HG02571 (cell line): ENCODE data around the gene FOXI1.
"Not testable (repeated sequence)": the region's sequence is repeated elsewhere in the genome, so short reads cannot be mapped to it uniquely, and the experiment has no call there.

Source experiments
- ATAC-seq: cut with Tn5 transposase; IDR thresholded peaks from one replicate; pipeline ENCODE4 v1.9.1; 2021; ENCODE audit warnings: mild to moderate bottlenecking, moderate library complexity; ENCODE audit not compliant: unreplicated experiment

FOXI1 gene

DNA sequence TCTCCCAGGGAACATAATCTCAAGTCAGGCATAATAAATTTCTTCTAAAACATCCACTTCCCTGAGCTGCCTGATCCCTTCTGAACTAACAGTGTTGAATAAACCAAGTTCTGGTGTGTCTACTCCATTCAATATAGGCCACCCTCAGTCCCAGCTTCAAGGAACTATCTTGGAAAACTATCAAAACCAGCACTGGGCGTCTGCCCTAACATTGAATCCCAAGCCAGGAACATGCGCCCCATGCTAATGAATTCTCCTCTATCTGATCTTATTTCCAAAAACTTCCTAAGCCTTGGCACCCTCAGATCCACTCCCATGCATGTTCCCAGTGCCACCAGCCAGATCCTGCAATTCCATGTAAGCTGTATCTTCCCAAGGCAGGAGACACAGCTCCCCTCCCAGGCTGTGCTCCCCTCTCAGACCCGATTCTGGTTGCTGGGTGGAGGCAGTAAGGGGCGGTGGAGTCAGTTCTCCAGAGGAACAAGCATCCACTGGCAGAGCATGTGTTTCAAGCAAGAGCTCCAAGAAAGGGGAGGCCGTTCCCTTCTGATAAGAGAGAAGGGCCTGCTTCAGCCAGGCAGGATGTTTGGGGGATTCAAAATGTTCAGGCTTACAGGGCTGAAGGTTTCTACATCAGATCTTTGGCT is 13.1 kb upstream of the FOXI1 start:
- no peak for ATAC-seq

DNA sequence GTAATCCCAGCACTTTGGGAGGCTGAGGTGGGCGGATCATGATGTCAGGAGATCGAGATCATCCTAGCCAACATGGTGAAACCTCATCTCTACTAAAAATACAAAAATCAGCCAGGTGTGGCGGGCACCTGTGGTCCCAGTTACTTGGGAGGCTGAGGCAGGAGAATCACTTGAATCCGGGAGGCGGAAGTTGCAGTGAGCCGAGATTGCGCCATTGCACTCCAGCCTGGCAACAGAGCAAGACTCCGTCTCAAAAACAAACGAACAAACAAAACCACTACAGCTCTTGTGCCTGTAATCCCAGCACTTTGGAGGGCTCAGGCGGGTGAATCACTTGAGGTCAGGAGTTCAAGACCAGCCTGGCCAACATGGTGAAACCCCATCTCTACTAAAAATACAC is 11.4 kb upstream of the FOXI1 start:
- ATAC-seq = not testable (repeated sequence)

DNA sequence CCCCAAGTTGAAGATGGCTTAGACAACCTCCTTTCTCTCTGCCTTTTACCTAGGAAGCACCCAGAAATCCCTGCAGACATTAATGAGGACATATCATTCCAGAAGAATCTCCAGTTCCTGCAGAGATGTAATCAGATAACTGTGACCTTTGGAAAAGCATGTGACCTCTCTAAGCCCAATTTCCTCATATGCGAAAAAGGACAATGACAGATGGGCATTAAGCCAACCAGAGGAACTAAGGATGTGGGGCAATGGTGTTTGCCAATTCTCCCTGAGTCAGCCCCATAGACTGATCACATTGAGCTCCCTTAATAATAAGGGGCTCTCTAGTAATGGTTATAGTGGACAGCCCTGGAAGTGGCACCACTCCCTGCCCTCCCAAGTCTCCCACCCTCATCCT is 10.1 kb upstream of the FOXI1 start:
- ATAC-seq = no peak

DNA sequence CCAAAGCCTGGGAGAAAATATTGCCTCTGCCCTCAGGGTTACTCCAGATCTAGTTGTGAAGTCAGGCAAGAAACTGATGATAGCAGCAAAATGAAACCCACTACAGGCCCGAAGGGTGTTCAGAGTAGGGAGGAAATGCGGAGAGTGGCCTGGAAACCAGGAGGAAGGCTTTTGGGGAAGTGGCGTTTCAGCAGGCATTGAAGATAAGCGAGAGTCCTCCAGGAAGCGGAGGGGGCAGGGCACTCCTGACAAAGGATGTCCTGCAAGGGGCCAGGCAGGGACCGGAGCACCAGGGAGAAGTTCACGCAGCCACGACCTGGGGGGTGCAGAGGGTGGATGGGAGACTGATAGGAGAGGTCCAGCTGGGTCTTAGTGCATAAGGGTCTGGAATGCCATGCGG is 7.8 kb upstream of the FOXI1 start:
- ATAC-seq = no peak

DNA sequence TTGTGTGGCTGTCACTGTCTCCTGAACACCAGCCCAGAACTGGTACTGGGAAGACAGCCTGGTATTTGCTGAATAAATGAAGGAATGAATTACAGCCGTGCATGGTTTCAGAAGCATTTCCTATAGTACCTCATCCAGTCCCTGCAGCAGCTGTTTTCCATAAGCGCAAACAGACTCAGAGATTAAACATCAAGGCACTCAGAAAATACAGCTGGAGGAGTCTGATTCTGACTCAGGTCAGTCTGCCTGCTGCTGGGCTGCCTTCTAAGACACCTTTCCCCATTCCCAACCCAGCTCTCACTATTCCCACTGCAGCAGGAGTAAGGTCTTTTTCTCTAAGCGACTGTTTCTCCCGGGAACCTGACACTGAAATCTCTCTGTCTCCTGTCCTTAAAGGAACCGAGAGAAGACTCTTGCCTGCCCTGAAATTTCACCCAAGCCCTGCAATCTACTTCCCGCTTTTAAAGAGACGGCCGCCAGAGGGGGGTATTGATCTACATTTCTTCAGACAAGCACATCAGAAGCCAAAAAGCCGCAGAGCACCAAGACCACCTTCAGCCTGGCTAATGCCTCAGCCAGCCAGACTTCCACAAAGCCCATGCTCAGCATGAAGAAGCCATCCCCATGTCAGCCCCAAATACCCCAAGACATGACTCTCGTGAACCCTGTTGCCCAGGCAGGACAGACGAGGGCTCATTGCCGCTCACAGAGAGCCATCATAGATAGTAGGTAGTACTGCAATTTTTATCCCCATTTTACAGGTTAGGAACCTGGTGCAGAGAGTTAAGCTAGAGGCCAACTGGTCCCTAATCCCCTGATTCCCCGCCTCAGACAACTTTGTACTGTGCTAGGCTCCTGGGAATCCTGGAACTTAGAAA is 5.4 kb upstream of the FOXI1 start:
- no peak for ATAC-seq

DNA sequence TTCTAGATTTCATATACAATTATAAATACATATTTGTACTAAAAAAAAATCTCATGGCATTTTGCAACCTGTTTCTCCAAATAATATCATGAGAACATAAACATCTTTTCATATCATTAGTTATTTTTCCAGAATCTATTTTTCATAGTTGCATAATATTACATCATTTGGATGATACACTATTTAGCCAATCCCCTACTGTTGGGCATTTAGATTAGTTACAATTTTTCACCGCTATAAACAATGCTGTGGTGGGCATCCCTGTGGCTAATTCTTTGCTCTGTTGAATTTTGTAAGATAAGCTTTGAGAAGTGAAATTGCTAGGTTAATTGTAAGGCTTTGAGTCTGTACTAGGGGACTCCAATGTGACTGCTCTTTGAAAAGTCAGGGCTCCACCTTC is 2.2 kb upstream of the FOXI1 start:
- ATAC-seq = no peak

DNA sequence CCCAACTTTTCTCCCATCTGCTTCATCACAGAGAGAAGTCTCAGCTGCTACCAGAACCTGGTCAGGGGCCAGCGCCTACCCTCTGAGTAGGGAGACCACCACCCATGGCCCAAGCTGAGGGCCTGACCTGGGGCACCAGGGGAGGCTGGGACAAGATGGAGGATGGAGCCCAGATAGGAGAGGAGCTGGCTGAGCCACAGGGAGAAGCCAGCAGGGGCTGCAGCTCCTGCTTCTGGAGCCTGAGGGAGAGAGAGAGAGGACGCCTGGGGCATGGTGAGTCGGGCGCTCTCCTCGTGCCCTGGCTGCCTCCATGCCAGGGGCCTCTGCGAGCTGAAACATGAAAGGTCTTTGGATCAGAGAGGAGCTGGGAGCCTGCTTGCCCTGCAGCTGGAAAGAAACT is 1.4 kb upstream of the FOXI1 start:
- no peak for ATAC-seq

DNA sequence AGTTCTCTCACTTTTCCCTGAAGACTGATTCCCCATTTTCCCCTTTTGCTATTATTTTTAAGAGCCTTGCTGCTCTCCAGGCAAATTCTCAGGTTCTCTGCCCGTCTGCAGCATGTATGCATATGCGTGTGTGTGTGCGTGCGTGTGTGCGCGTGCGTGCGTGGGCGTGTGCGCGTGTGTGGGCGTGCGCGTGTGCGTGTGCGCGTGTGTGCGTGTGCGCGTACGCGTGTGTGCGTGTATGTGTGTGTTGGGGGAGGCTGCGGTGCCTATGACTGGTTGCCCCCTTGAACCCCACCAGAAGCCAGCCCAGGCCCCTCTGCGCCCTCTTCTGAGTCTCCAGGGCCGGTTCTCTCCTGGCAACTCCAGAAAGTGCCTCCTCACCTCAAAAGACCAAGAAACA is 987 bp upstream of the FOXI1 start:
- no peak for ATAC-seq

DNA sequence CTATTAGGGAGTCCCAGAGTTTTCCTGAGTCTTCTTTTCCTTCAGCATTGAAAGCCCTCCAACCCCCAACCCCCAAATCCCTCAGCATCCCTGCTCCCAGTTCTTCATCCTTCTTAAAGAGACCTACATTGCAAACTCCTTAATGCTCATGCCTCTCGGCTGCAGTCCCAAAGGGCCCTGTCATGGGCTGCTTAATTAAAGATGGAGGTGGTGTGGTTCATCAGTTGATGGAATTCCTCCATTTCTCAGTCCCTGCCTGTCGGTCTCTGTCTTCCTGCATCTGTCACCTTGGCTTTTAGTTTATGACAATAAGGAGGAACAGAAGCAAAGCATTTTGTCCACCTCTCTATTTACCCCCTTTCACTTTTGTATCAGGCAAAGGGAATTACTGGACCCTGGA is 2.0 kb downstream of the FOXI1 start:
- ATAC-seq = no peak

DNA sequence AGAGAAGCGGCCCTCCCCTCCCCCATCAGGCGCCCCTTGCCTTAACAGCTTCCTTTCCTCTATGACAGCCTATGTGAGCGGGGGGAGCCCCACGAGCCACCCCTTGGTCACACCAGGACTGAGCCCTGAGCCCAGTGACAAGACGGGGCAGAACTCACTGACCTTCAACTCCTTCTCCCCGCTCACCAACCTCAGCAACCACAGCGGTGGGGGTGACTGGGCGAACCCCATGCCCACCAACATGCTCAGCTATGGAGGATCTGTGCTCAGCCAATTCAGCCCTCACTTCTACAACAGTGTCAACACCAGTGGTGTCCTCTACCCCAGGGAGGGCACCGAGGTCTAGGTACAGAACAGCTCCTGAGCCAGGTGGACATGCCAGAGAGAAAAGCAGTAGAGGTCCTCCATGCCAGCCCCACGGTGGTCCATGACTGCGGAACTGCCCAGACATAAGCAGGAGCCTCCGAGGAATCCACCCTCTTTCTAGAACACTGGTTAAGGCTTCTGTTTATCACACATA is 2.6 kb downstream of the FOXI1 start:
- no peak for ATAC-seq

DNA sequence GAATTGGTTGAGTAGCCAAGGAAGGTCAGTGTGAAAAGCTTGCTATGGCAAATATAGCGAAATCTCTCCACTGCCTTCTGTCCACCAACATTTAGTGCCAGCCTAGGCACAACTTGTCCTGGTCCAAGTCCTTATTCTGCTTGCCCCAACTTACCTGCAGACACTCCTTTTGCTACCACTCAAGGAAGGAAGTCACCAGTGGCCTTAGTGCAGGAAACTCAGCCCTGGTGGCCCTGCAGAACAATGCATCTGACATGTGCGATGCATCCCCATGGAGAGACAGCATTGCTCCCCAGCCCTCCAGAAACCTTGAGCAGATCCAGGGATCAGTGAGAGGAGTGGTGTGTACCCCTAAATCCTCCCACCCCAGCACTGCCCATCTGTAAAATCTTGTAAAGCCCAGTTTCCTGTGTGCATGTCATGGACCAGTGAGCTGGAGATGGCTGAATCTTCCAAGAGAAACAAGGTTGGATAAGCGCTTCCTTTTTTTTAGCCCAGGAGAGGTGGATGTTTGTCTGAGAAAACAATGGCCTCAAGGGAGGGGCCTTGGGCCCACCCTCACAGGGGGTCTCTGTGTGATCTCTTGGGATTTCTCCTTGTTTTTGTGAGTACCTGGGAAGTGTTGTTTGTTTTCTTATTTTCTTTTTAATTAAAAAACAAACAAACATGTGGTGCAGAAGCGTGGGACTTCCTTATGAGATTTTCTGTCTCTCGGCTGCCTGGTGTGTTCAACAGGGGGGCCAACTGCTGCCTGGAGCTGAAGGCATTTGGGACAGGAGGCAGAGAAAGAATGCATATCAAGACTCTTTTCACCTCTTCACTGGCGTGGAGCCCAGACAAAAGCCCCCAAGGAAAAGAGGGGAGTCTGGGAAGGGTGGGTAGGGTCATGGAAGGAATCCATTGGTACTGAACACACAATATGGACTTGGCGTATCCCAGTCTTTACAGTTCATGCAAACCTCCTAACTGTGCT is 3.6 kb downstream of the FOXI1 start:
- no peak for ATAC-seq

DNA sequence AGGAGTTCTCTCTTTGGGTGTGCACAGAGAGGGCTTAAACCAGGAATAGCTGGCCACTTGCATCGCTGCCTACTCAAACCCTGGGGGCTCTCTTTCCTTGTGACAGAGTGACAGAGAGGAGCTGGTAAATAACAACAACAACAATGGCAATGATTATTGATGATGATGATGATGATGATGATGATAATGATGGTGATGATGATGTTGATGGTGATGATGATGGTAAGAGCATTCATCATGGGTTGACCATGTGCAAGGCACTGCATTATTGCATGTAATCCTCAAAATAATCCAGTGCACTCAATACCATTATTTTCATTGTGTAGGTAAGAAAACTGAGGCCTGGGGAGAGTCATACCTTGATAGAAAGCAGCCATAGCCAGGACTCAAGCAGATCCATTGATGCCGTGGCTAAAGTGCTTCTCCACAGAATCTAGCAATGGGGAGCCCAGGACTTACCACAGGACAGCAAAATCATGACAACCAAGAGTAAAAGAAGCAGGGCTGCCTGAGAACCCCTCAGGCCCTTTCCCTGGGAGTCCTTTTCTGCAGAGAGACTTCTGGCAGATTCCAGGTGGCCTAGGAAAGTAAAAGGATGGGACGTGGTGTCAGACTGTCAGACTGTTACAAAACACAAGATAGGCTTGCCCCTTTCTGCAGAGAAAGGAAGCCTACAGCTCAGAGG is 4.8 kb downstream of the FOXI1 start:
- ATAC-seq = no peak

DNA sequence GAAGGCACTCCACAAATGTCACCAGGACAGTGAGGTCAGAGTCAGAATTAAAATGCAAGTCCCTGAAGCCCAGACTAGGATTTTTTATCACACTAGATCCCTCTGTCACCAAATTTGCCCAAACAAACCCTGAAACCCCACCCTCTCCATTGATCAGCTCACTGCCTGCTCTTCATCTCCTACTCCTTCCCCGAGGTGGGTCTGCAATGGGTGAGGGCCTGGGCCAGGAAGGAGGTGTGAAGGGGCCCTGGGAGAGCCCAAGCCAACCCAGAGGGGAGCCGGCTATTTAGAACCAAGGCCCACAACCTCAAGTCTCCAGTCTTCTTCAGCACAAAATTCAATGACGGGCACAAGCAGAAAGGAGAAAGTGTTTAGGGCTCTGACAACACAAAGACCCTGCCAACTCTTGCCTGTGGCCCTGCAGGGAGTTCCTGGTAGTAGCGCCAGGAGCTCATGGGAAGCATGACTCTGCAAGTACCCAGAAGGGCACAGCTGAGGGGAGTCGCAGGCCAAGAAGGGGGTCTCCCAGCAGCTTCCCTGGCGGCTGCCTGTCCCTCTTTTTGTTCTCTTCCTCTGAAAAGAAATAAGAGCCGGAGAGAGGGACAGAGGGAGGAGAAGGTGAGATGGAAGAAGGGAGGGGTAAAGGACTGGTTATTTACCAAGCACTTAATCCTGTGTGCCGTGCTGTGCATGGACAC is 5.5 kb downstream of the FOXI1 start:
- ATAC-seq = no peak

DNA sequence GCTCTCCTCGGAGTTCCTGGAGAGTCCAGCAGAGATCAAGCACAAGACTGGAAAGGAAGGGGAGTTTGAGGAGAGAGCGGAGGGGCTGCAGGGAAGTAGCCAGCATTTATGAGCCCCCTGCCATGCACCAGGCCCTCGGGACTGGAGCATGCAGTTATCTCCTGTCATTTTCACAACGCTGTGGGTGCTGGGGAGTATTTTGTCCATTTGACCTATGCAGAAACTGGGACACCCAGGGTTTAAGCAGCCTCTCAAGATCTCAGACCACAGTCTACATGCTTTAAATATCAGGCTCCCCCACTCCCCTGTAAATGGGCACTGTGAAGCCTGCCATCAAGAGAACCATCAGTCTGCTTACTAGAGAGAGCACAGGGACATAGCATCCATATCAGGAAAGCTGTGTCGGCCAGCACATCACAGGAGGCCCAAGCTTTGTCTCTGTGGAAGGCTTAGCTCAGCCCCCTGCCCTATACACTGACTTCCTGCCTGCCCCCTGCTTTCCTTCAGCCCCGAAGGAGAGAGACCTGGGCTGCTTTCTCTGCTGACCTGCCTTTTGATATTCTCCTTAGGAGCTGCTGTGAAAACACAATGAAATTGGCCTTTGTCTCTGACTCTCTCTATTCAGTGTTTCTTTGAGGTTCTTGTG is 7.3 kb downstream of the FOXI1 start:
- ATAC-seq = no peak

DNA sequence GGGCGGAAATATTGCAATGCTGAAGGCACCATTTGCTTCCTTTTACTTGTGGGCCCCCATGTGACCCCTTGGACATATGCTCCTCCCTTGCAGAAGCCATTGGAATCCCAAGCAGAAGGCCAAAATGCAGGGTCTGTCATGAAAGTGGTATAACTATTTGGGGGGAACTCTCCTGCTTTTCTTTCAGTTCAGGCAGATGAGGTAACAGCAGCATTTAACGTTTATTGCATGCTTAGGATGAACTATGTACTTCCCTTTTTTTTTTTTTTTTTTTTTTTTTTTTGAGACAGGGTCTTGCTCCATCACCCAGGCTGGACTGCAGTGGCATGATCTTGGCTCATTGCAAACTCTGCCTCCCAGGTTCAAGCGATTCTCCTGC is 7.8 kb downstream of the FOXI1 start:
- no peak for ATAC-seq

DNA sequence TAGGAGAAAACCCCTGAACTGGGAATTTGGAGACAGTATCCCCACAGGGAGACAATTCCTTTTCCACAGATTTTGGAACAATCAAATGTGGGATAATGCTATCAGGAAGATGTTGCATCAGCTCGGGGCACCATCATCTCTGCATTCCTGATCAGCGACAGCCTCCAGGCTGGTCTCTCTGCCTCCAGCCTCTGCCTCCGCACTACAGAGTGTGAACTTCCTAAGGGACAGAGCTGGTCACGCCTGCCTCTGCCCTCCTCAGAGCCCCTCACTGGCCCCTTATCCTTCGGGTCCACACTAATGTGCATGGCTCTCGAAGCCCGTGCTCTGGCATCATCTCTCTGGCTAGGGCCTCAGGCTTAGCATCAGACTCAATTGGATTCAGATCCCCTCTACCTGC is 8.6 kb downstream of the FOXI1 start:
- no peak for ATAC-seq

DNA sequence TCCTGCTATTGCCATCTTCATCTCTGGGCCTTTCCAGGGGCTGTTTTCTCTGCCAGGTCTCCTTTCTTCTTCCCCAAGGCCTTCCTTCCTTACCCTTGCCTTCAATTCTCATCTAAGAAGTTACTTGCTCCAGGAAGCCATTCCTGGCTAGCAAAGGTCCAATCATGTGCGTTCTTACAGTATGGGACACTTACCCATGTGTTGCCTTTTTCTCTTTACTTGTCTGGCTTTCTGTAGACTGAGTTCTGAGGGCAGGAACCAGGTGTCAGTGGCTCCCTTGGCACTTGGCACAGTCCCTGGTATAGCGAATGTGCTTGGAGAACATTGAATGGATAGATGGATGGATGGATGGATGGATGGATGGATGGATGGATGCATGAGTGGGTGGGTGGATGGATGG is 10.2 kb downstream of the FOXI1 start:
- no peak for ATAC-seq

DNA sequence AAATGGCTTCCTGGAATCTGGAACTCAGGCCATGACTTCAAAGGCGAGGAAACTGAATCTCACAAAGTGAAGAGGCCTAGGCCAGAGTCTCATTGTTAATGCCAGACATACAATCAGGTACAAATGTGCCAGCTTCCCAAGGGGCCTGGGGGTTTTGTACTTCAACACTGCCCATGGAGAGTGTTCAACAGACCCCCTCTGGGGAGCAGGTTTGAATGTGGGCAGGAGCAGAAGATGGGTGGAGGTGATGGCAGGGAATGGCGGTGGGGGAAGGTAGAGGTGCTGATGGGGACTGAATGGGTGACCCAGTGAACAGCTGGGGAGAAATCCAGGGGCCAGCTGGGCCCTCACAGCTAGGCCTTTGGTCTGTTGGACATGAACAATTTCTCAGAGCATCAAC is 12.0 kb downstream of the FOXI1 start:
- no peak for ATAC-seq

DNA sequence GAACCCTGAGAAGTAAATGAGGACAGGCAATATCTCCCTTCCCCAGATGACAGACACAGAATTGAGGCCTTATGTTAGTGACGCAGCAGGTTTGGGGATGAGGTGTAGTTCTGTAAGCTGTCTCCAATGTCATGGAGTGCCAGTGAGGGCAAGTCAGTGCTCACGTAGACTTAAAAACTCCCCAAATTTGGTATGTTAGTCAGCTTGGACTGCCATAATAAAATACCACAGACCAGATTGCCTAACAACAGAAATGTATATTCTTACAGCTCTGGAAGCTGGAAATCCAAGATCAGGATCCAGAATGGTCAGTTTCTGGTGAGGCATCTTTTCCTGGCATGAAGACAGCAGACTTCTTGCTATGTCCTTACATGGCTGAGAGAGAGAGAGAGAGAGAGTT is 14.9 kb downstream of the FOXI1 start:
- ATAC-seq = no peak

DNA sequence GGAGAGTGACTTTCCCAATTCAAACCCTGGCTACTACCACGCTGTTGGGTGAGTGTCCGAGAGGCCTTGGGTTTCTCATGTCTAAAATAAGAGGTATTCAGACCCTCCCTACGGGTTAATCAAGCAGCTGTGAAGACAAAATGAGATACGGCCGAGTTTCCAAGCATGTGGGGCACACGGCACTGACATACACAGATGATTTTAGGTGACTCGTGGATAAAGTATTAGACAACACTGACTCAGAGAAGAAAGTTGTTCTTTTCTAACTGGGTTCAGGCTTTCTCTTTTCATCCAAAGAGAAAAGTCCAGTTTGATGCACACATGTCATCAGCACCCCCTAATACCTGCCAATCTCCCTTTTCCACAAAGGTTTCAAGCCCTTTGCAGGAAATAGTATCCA is 15.6 kb downstream of the FOXI1 start:
- ATAC-seq = no peak
